Measurements from ENCODE around the gene PHLPP2. TPM values are rescaled to one million over a fixed set of nuclear protein-coding genes. Genes with fewer than 3 reads are reported as not detected.

The PHLPP2 gene
- total RNA-seq, 2 donors from 2014 or later: 12.4 to 12.8 TPM

DNA sequence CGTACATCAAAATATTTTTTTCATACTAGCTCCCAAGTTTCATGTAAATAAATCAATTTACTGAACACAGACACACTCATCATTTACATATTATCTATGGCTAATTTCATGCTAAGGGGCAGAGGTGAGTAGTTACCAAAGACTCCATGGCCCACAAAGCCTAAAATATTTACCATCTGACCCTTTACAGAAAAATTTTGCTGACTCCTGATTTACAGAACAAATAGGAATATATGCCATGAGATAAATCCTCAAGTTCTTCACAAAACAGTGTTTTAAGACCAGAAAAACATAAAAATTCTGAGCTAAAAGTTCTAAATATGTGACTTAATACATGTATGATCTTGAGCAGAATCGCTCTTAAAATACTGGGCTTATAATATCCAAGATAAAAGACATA lies 36.6 kb upstream of the PHLPP2 start:
- Mint-ChIP-seq H3K4me1 (peaks cover 12% of the 10 kb centered on the region), H3K9me3 (no peaks in the 10 kb centered on the region), H3K4me3 (no peak overlapping the region), H3K36me3 (ENCODE audit: low read depth) (peaks cover 55% of the 10 kb centered on the region), H3K27ac (no peak overlapping the region), H3K27me3 (ENCODE audit: insufficient read depth) (no peaks in the 10 kb centered on the region)
- H3K36me3 ChIP-seq (ENCODE audit: control insufficient read depth, insufficient read depth, low read length): peaks cover 86% of the 10 kb centered on the region
- WGBS, 2 experiments (ENCODE audit: insufficient coverage in 1 of 2, insufficient read length in 1 of 2): 94% methylated on average over 2 of the region's 2 CpGs; no CpG with 5 or more reads in 1 of the 2 experiments
- TF ChIP-seq, protein P1, sequence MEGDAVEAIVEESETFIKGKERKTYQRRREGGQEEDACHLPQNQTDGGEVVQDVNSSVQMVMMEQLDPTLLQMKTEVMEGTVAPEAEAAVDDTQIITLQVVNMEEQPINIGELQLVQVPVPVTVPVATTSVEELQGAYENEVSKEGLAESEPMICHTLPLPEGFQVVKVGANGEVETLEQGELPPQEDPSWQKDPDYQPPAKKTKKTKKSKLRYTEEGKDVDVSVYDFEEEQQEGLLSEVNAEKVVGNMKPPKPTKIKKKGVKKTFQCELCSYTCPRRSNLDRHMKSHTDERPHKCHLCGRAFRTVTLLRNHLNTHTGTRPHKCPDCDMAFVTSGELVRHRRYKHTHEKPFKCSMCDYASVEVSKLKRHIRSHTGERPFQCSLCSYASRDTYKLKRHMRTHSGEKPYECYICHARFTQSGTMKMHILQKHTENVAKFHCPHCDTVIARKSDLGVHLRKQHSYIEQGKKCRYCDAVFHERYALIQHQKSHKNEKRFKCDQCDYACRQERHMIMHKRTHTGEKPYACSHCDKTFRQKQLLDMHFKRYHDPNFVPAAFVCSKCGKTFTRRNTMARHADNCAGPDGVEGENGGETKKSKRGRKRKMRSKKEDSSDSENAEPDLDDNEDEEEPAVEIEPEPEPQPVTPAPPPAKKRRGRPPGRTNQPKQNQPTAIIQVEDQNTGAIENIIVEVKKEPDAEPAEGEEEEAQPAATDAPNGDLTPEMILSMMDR (conservative IDR thresholded peaks at IDR 0.05): no peak
- DNase-seq: no peak
- H3K4me3 ChIP-seq (ENCODE audit: low read length): no peak overlapping the region
- H3K27ac ChIP-seq (ENCODE audit: low read depth, low read length): no peak overlapping the region
- no peaks in the 10 kb centered on the region for H3K4me1 ChIP-seq (ENCODE audit: control insufficient read depth, insufficient read depth, low read length)
- H3K27me3 ChIP-seq (ENCODE audit: control insufficient read depth, insufficient read depth, low read length, poor library complexity, severe bottlenecking): no peaks in the 10 kb centered on the region
- H3K9ac ChIP-seq (ENCODE audit: extremely low read depth, low read length, poor library complexity, severe bottlenecking): no peak overlapping the region
- H3K9me3 ChIP-seq (ENCODE audit: control insufficient read depth, low read length): no peaks in the 10 kb centered on the region

DNA sequence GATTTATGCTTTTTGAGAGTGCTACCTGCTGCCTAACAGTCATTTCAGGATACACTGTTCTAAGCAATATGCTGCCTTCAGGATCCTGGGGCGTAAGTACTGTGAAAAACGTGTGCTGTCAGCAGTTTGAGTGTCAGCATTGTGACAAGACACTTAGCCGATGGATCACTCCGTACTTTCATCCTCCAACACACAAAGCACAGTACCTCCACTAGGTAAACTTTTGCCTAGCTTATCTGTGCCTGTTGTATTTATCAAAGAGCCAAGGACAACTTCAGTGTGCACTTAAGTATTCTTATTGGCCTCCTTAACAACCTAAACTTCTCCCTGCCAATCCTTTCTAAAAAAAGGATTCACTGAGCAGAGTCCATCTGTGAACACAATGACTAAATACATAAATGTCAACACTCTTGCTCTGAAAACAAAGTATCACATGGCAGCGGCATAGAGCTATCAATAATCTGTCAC lies 33.8 kb upstream of the PHLPP2 start:
- Histone ChIP-seq H3K4me1 (ENCODE audit: control insufficient read depth, insufficient read depth, low read length) (no peaks in the 10 kb centered on the region), H3K27me3 (ENCODE audit: control insufficient read depth, insufficient read depth, low read length, poor library complexity, severe bottlenecking) (no peaks in the 10 kb centered on the region), H3K4me3 (ENCODE audit: low read length) (no peak overlapping the region), H3K9ac (ENCODE audit: extremely low read depth, low read length, poor library complexity, severe bottlenecking) (no peak overlapping the region), H3K9me3 (ENCODE audit: control insufficient read depth, low read length) (no peaks in the 10 kb centered on the region), H3K36me3 (ENCODE audit: control insufficient read depth, insufficient read depth, low read length) (peaks cover 87% of the 10 kb centered on the region), H3K27ac (ENCODE audit: low read depth, low read length) (no peak overlapping the region)
- Mint-ChIP-seq H3K27ac (no peak overlapping the region), H3K27me3 (ENCODE audit: insufficient read depth) (no peaks in the 10 kb centered on the region), H3K9me3 (no peaks in the 10 kb centered on the region), H3K36me3 (ENCODE audit: low read depth) (peaks cover 67% of the 10 kb centered on the region), H3K4me3 (no peak overlapping the region), H3K4me1 (peaks cover 12% of the 10 kb centered on the region)
- WGBS, 2 experiments (ENCODE audit: insufficient coverage in 1 of 2, insufficient read length in 1 of 2): 86 to 97% methylated on average over 5 of the region's 5 CpGs
- no peak for DNase-seq
- TF ChIP-seq, protein P1 (conservative IDR thresholded peaks at IDR 0.05): no peak

DNA sequence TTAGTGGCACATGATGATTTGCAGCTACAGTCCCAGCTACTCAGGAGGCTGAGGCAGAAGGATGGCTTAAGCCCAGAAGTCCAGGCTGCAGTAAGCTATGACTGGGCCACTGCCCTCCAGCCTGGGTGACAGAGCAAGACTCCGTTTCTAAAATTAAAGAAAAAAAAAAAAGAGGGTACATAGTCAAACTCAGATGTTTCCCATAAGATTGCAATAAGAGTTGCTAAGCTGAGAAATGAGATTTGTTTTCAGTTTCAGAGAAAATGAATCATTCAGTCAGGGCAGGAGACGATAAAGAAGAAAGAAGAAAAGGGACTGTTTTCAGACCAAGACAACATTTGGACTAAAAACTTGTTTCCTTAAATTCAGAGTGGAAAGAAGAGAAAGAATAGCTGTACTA lies 30.2 kb upstream of the PHLPP2 start:
- Mint-ChIP-seq H3K4me1 (peaks cover 12% of the 10 kb centered on the region), H3K36me3 (ENCODE audit: low read depth) (peaks cover 66% of the 10 kb centered on the region), H3K27ac (no peak overlapping the region), H3K4me3 (no peak overlapping the region), H3K9me3 (no peaks in the 10 kb centered on the region), H3K27me3 (ENCODE audit: insufficient read depth) (no peaks in the 10 kb centered on the region)
- H3K9me3 ChIP-seq (ENCODE audit: control insufficient read depth, low read length): no peaks in the 10 kb centered on the region
- no peaks in the 10 kb centered on the region for H3K4me1 ChIP-seq (ENCODE audit: control insufficient read depth, insufficient read depth, low read length)
- H3K27ac ChIP-seq (ENCODE audit: low read depth, low read length): no peak overlapping the region
- no peaks in the 10 kb centered on the region for H3K27me3 ChIP-seq (ENCODE audit: control insufficient read depth, insufficient read depth, low read length, poor library complexity, severe bottlenecking)
- TF ChIP-seq, protein P1 (conservative IDR thresholded peaks at IDR 0.05): no peak
- no peak overlapping the region for H3K4me3 ChIP-seq (ENCODE audit: low read length)
- no peak for DNase-seq
- 71 to 92% methylated on average over 1 to 2 of the region's 2 CpGs for WGBS, 2 experiments (ENCODE audit: insufficient coverage in 1 of 2, insufficient read length in 1 of 2)
- H3K9ac ChIP-seq (ENCODE audit: extremely low read depth, low read length, poor library complexity, severe bottlenecking): no peak overlapping the region
- peaks cover 81% of the 10 kb centered on the region for H3K36me3 ChIP-seq (ENCODE audit: control insufficient read depth, insufficient read depth, low read length)
